SU-DHL-6 (cell line): Measurements from ENCODE around the gene BRSK1.

Source experiments
- H2AFZ ChIP-seq: fragments of 200-600 bp; sonication (generic); 2 replicates; pipeline ENCODE4 v1.6.1; 2014; ENCODE audit warnings: low read depth, mild to moderate bottlenecking, moderate library complexity, mixed read lengths, antibody characterized with exemption, low read length; ENCODE audit not compliant: severe bottlenecking
- H3F3A ChIP-seq: fragments of 200-600 bp; shearing (Covaris generic); 2 replicates; pipeline ENCODE4 v1.6.0; 2016; ENCODE audit warnings: antibody characterized with exemption, mild to moderate bottlenecking; ENCODE audit not compliant: insufficient read depth
- H3K27ac ChIP-seq: fragments of 200-600 bp; sonication (generic); 2 replicates; pipeline ENCODE4 v1.5.1; 2016; ENCODE audit warnings: low read depth, mild to moderate bottlenecking, low read length, moderate library complexity, mixed read lengths
- H3K27me3 ChIP-seq: fragments of 200-600 bp; sonication (generic), shearing (Covaris generic); 2 replicates; pipeline ENCODE4 v1.6.0; 2014; ENCODE audit warnings: mild to moderate bottlenecking, low read length
- H3K36me3 ChIP-seq: fragments of 200-600 bp; sonication (generic); 2 replicates; pipeline ENCODE4 v1.6.1; 2014; ENCODE audit warnings: mild to moderate bottlenecking, low read length, mixed read lengths
- H3K4me2 ChIP-seq: fragments of 300-600, 200-600 bp; shearing (Covaris generic), sonication (generic); 2 replicates; pipeline ENCODE4 v1.6.0; 2014; ENCODE audit warnings: low read length, low read depth, mild to moderate bottlenecking; ENCODE audit not compliant: poor library complexity, severe bottlenecking
- H3K4me3 ChIP-seq: fragments of 200-600 bp; sonication (generic); 2 replicates; pipeline ENCODE4 v1.5.1; 2014; ENCODE audit warnings: antibody characterized with exemption, low read length, mild to moderate bottlenecking, mixed read lengths; ENCODE audit not compliant: insufficient read depth, poor library complexity, severe bottlenecking
- H3K79me2 ChIP-seq: fragments of 200-600 bp; sonication (generic); 2 replicates; pipeline ENCODE4 v1.6.1; 2014; ENCODE audit warnings: mild to moderate bottlenecking, low read length, moderate library complexity; ENCODE audit not compliant: insufficient read depth
- H3K9ac ChIP-seq: fragments of 200-600 bp; sonication (generic); 2 replicates; pipeline ENCODE4 v1.7.0; 2014; ENCODE audit warnings: mild to moderate bottlenecking, low read length
- H3K9me2 ChIP-seq: fragments of 200-600 bp; sonication (generic); replicated peaks from 2 replicates; pipeline ENCODE4 v1.6.1; 2014; ENCODE audit warnings: low read length; ENCODE audit not compliant: insufficient read depth
- H3K9me3 ChIP-seq: fragments of 200-600 bp; sonication (generic); 2 replicates; pipeline ENCODE4 v1.6.1; 2014; ENCODE audit warnings: low read length, mixed read lengths; ENCODE audit not compliant: insufficient read depth
- H4K20me1 ChIP-seq: fragments of 200-600 bp; sonication (generic); 2 replicates; pipeline ENCODE4 v1.6.1; 2014; ENCODE audit warnings: low read depth, mild to moderate bottlenecking, antibody characterized with exemption, low read length, moderate library complexity, mixed read lengths
- CTCF ChIP-seq: fragments of 200-600 bp; sonication (generic); IDR thresholded peaks from one replicate; pipeline ENCODE4 v1.5.1; 2017; ENCODE audit warnings: antibody characterized with exemption, mild to moderate bottlenecking, low read length, moderate library complexity; ENCODE audit not compliant: insufficient read depth, poor library complexity, severe bottlenecking
- EZH2phosphoT487 ChIP-seq: fragments of 200-600 bp; sonication (generic), shearing (Covaris generic); conservative IDR thresholded peaks from 2 replicates; pipeline ENCODE4 v1.6.1; 2018; ENCODE audit warnings: mild to moderate bottlenecking, antibody characterized with exemption, low read length, moderate library complexity, mixed read lengths

Gene BRSK1

GRCh38 chr19:55270172-55270942 lies 13.4 kb upstream of the BRSK1 start:
- H3K9me3 ChIP-seq, result no peaks in the 10 kb centered on the region; the same call in 1 of the 2 replicates
- H3K9me2 ChIP-seq, result no peaks in the 10 kb centered on the region
- no peak overlapping the region for H3K4me3 ChIP-seq
- no peak overlapping the region for H3K4me2 ChIP-seq
- no peak overlapping the region for H2AFZ ChIP-seq
- H3K36me3 ChIP-seq, result no peaks in the 10 kb centered on the region
- no peaks in the 10 kb centered on the region for H3K27me3 ChIP-seq
- TF ChIP-seq CTCF (no peak), EZH2phosphoT487 (no peak)
- H3K79me2 ChIP-seq, result no peaks in the 10 kb centered on the region
- no peak overlapping the region for H3K9ac ChIP-seq
- H3F3A ChIP-seq, result peaks cover 9% of the 10 kb centered on the region
- H4K20me1 ChIP-seq, result no peaks in the 10 kb centered on the region
- no peak overlapping the region for H3K27ac ChIP-seq

GRCh38 chr19:55272142-55272541 lies 11.7 kb upstream of the BRSK1 start:
- Histone ChIP-seq H3K27ac (no peak overlapping the region), H3F3A (peaks cover 19% of the 10 kb centered on the region), H3K79me2 (no peaks in the 10 kb centered on the region), H3K9me2 (no peaks in the 10 kb centered on the region), H3K9me3 (no peaks in the 10 kb centered on the region), H3K27me3 (no peaks in the 10 kb centered on the region), H2AFZ (no peak overlapping the region), H3K4me3 (no peak overlapping the region), H3K4me2 (no peak overlapping the region), H4K20me1 (no peaks in the 10 kb centered on the region), H3K9ac (no peak overlapping the region), H3K36me3 (no peaks in the 10 kb centered on the region)
- TF ChIP-seq EZH2phosphoT487 (no peak), CTCF (no peak)

GRCh38 chr19:55273978-55274707 lies 9.7 kb upstream of the BRSK1 start:
- no peak overlapping the region for H3K4me3 ChIP-seq
- H3K36me3 ChIP-seq, result no peaks in the 10 kb centered on the region
- no peak overlapping the region for H2AFZ ChIP-seq
- H3K9ac ChIP-seq, result no peak overlapping the region
- H3K79me2 ChIP-seq, result no peaks in the 10 kb centered on the region
- no peaks in the 10 kb centered on the region for H3K9me2 ChIP-seq
- H3K4me2 ChIP-seq, result no peak overlapping the region
- TF ChIP-seq EZH2phosphoT487 (no peak), CTCF (no peak)
- peaks cover 25% of the 10 kb centered on the region for H3F3A ChIP-seq
- no peaks in the 10 kb centered on the region for H4K20me1 ChIP-seq
- no peaks in the 10 kb centered on the region for H3K9me3 ChIP-seq
- H3K27me3 ChIP-seq, result no peaks in the 10 kb centered on the region
- H3K27ac ChIP-seq, result no peak overlapping the region
